ENCODE measurements around the gene GAPVD1. TPM values are rescaled to one million over a fixed set of nuclear protein-coding genes. Genes with fewer than 3 reads are reported as not detected.

GAPVD1 gene
- total RNA-seq, 1 experiment from 2014 or later = 53.1 TPM

DNA sequence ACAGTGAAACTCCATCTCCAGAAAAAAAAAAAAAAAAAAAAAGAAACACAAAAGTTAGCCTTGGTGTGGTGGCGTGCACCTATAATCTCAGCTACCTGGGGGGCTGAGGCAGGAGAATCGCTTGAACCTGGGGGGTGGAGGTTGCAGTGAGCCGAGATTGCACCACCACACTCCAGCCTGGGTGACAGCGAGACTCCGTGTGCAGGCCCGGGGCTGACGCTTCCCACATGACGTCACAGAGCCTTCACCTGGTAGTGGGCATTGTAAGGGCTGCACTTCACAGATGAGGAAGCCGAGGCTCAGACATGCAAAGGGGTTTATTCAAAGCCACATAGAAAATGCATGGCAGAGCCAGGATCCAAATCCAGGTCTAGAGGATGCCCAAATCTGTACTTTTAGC, 114.2 kb downstream of the GAPVD1 start:
- TF ChIP-seq EGR1 (IDR thresholded peaks at IDR 0.05; ENCODE audit: low read depth) = no peak
- TF ChIP-seq, protein P1, sequence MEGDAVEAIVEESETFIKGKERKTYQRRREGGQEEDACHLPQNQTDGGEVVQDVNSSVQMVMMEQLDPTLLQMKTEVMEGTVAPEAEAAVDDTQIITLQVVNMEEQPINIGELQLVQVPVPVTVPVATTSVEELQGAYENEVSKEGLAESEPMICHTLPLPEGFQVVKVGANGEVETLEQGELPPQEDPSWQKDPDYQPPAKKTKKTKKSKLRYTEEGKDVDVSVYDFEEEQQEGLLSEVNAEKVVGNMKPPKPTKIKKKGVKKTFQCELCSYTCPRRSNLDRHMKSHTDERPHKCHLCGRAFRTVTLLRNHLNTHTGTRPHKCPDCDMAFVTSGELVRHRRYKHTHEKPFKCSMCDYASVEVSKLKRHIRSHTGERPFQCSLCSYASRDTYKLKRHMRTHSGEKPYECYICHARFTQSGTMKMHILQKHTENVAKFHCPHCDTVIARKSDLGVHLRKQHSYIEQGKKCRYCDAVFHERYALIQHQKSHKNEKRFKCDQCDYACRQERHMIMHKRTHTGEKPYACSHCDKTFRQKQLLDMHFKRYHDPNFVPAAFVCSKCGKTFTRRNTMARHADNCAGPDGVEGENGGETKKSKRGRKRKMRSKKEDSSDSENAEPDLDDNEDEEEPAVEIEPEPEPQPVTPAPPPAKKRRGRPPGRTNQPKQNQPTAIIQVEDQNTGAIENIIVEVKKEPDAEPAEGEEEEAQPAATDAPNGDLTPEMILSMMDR (IDR thresholded peaks at IDR 0.05 in 2 of 3, conservative IDR thresholded peaks at IDR 0.05 in 1 of 3; ENCODE audit: borderline replicate concordance in 1 of 3, insufficient read depth in 1 of 3, low read depth in 2 of 3, low read length in 2 of 3) = no peak
- TF ChIP-seq SP1 (IDR thresholded peaks at IDR 0.05; ENCODE audit: low read depth) = no peak
- TF ChIP-seq, protein P2, sequence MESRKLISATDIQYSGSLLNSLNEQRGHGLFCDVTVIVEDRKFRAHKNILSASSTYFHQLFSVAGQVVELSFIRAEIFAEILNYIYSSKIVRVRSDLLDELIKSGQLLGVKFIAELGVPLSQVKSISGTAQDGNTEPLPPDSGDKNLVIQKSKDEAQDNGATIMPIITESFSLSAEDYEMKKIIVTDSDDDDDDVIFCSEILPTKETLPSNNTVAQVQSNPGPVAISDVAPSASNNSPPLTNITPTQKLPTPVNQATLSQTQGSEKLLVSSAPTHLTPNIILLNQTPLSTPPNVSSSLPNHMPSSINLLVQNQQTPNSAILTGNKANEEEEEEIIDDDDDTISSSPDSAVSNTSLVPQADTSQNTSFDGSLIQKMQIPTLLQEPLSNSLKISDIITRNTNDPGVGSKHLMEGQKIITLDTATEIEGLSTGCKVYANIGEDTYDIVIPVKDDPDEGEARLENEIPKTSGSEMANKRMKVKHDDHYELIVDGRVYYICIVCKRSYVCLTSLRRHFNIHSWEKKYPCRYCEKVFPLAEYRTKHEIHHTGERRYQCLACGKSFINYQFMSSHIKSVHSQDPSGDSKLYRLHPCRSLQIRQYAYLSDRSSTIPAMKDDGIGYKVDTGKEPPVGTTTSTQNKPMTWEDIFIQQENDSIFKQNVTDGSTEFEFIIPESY (IDR thresholded peaks at IDR 0.05; ENCODE audit: extremely low read depth, insufficient replicate concordance, low read length) = no peak
- TF ChIP-seq SRF (IDR thresholded peaks at IDR 0.05; ENCODE audit: low read depth) = no peak
- TF ChIP-seq, protein P3, sequence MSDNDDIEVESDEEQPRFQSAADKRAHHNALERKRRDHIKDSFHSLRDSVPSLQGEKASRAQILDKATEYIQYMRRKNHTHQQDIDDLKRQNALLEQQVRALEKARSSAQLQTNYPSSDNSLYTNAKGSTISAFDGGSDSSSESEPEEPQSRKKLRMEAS (IDR thresholded peaks at IDR 0.05) = no peak
- no peak for TF ChIP-seq POLR2AphosphoS5 (IDR thresholded peaks at IDR 0.05; ENCODE audit: low read depth, low read length)
- no peak for TF ChIP-seq CBX3 (IDR thresholded peaks at IDR 0.05; ENCODE audit: low read depth)
- TF ChIP-seq FOSL1 (IDR thresholded peaks at IDR 0.05; ENCODE audit: low read depth) = no peak
- TF ChIP-seq CEBPB (IDR thresholded peaks at IDR 0.05; ENCODE audit: low read depth) = no peak
- TF ChIP-seq SIN3A (IDR thresholded peaks at IDR 0.05; ENCODE audit: low read depth) = no peak
- no peak for TF ChIP-seq EZH2phosphoT487 (IDR thresholded peaks at IDR 0.05; ENCODE audit: borderline replicate concordance)
- TF ChIP-seq EZH2 (IDR thresholded peaks at IDR 0.05) = no peak
- no peak for TF ChIP-seq ZNF274 (IDR thresholded peaks at IDR 0.05; ENCODE audit: low read depth, low read length)
- TF ChIP-seq RAD21 (IDR thresholded peaks at IDR 0.05; ENCODE audit: low read depth) = no peak
- H3K79me2 ChIP-seq (ENCODE audit: insufficient read depth, low read length) = no peaks in the 10 kb centered on the region
- no TSS peak for BruUV-seq (replicated peaks)
- H3K4me3 ChIP-seq (replicated peaks in 1 of 2; ENCODE audit: low read depth in 1 of 2, low read length in 2 of 2) = no peak overlapping the region
- H3K27me3 ChIP-seq (ENCODE audit: insufficient read depth, low read length) = no peaks in the 10 kb centered on the region
- intact Hi-C loops (cut with micrococcal nuclease) = loop anchor here (2.0 kb wide), 1 partner anchor 233 kb away; the partner anchor contains the start of gene SCAI
- no peak overlapping the region for H3K4me2 ChIP-seq (ENCODE audit: low read length)
- H3K9me3 ChIP-seq (ENCODE audit: control insufficient read depth in 1 of 2, insufficient read depth in 1 of 2, low read depth in 1 of 2, low read length in 2 of 2) = no peaks in the 10 kb centered on the region
- no peak overlapping the region for H3K27ac ChIP-seq (ENCODE audit: low read depth, low read length)
- ChIA-PET POLR2A (no interaction called here), RAD21 (ENCODE audit: low non-redundant PET in 1 of 2, low total read pairs in 2 of 2, uncharacterized antibody in 2 of 2, unreplicated experiment in 2 of 2) (no interaction called here), CTCF (no interaction called here)
- H3K4me1 ChIP-seq (ENCODE audit: control insufficient read depth in 1 of 2, insufficient read depth in 2 of 2, low read length in 2 of 2) = peaks cover 0 to 8% of the 10 kb centered on the region in 2 experiments; a peak in 1 of 4 replicates
- H3K36me3 ChIP-seq (ENCODE audit: control insufficient read depth in 1 of 2, insufficient read depth in 2 of 2, low read length in 2 of 2) = no peaks in the 10 kb centered on the region
- H3K9me2 ChIP-seq (ENCODE audit: insufficient read depth) = no peaks in the 10 kb centered on the region
- H4K20me1 ChIP-seq (ENCODE audit: insufficient read depth) = no peaks in the 10 kb centered on the region
- no peak for ATAC-seq
- DNase-seq (ENCODE audit: low read depth, low spot score) = no peak
- H2AFZ ChIP-seq (ENCODE audit: low read depth, low read length, poor library complexity, severe bottlenecking) = no peak overlapping the region
- H3K9ac ChIP-seq (ENCODE audit: low read length) = no peak overlapping the region
